G401.6 (cell line): ENCODE data around the gene SSRP1.
"Not testable (repeated sequence)": the region's sequence is repeated elsewhere in the genome, so short reads cannot be mapped to it uniquely, and the experiment has no call there.

Source experiments
- FAIRE-seq: peaks from 2 replicates; lab custom pipeline; 2012; peaks lifted over from hg19 to GRCh38; lab: Jason Lieb, UNC

SSRP1 gene

GRCh38 chr11:57358991-57359390 lies 23.3 kb upstream of the SSRP1 start:
- FAIRE-seq: no peak

GRCh38 chr11:57358543-57358961 lies 22.9 kb upstream of the SSRP1 start:
- FAIRE-seq: no peak

- no peak for FAIRE-seq
Observed at GRCh38 chr11:57357856-57358255, 22.2 kb upstream of the SSRP1 start.

- FAIRE-seq: no peak
Observed at GRCh38 chr11:57357310-57357709, 21.6 kb upstream of the SSRP1 start.

GRCh38 chr11:57356268-57356667 lies 20.6 kb upstream of the SSRP1 start:
- no peak for FAIRE-seq

GRCh38 chr11:57354699-57355098 lies 19.0 kb upstream of the SSRP1 start:
- no peak for FAIRE-seq

GRCh38 chr11:57353852-57354251 lies 18.2 kb upstream of the SSRP1 start:
- FAIRE-seq: no peak

- FAIRE-seq: no peak
Observed at GRCh38 chr11:57353446-57353845, 17.8 kb upstream of the SSRP1 start.

GRCh38 chr11:57353036-57353435 lies 17.3 kb upstream of the SSRP1 start:
- FAIRE-seq: no peak

GRCh38 chr11:57349491-57350274 lies 14.0 kb upstream of the SSRP1 start:
- FAIRE-seq: no peak

GRCh38 chr11:57348636-57349313 lies 13.1 kb upstream of the SSRP1 start:
- no peak for FAIRE-seq

- no peak for FAIRE-seq
Observed at GRCh38 chr11:57348052-57348451, 12.4 kb upstream of the SSRP1 start.

GRCh38 chr11:57347336-57347735 lies 11.6 kb upstream of the SSRP1 start:
- no peak for FAIRE-seq

GRCh38 chr11:57345555-57346211 lies 10.0 kb upstream of the SSRP1 start:
- no peak for FAIRE-seq

- no peak for FAIRE-seq
Observed at GRCh38 chr11:57344826-57345225, 9.1 kb upstream of the SSRP1 start.

GRCh38 chr11:57343825-57344224 lies 8.1 kb upstream of the SSRP1 start:
- no peak for FAIRE-seq

GRCh38 chr11:57342702-57343101 lies 7.0 kb upstream of the SSRP1 start:
- no peak for FAIRE-seq

GRCh38 chr11:57341250-57341808 lies 5.6 kb upstream of the SSRP1 start:
- no peak for FAIRE-seq

- FAIRE-seq: no peak
Observed at GRCh38 chr11:57340039-57340615, 4.4 kb upstream of the SSRP1 start.

- FAIRE-seq: no peak
Observed at GRCh38 chr11:57339328-57339727, 3.6 kb upstream of the SSRP1 start.

- FAIRE-seq: no peak
Observed at GRCh38 chr11:57338142-57338541, 2.5 kb upstream of the SSRP1 start, which contains the start of gene P2RX3. TSS of gene P2RX3 (plus strand) at chr11:57338352. CDS start at chr11:57338551, 199 bp downstream.

GRCh38 chr11:57336856-57337255 lies 1.2 kb upstream of the SSRP1 start:
- FAIRE-seq: not testable (repeated sequence)
